HCT116 (cell line): ENCODE measurements around the gene GZMA. TPM values are rescaled to one million over a fixed set of nuclear protein-coding genes. Genes with fewer than 3 reads are reported as not detected.

Experiments used
- ATAC-seq: fragments of 200-7000 bp; cut with Tn5 transposase; 2 replicates; pipeline ENCODE4 v1.9.1; 2020; ENCODE audit warnings: mild to moderate bottlenecking, moderate library complexity
- BruUV-seq: library from RNA; stranded (reverse); fragments of 400-500 nt; replicated peaks from 2 replicates; lab custom pipeline; 2021; lab: Mats Ljungman, UMichigan
- CTCF ChIA-PET: fragments of 300-600 bp; sonication (Branson Sonifier 250); formaldehyde crosslinking; loops from one replicate; lab custom pipeline; 2021; ENCODE audit warnings: antibody characterized with exemption; lab: Charles Lee
- POLR2A ChIA-PET: fragments of 300-600, 350-600 bp; sonication (Branson Sonifier 250); formaldehyde crosslinking; loops from one replicate; lab custom pipeline; 2021; ENCODE audit warnings: antibody characterized with exemption; lab: Charles Lee
- RAD21 ChIA-PET, 2 experiments: fragments of 300-600 bp; sonication (Branson Sonifier 250); formaldehyde crosslinking; loops; one replicate each; lab custom pipeline; 2023; ENCODE audit warnings: low total read pairs in 2 of 2; ENCODE audit not compliant: uncharacterized antibody in 2 of 2, unreplicated experiment in 2 of 2, low non-redundant PET in 1 of 2; lab: Charles Lee
- DNase-seq: peaks from one replicate; pipeline ENCODE4 v3.0.0-alpha.2; 2010; ENCODE audit warnings: low read depth, low spot score
- H2AFZ ChIP-seq: fragments of 200-600 bp; shearing (Covaris generic), sonication (generic); 2 replicates; pipeline ENCODE4 v1.6.1; 2017; ENCODE audit warnings: low read depth, mixed run types, mixed read lengths, antibody characterized with exemption, low read length; ENCODE audit not compliant: poor library complexity, severe bottlenecking
- H3K27ac ChIP-seq: 2 replicates; pipeline ENCODE4 v1.5.1; 2012; ENCODE audit warnings: low read depth, low read length
- H3K27me3 ChIP-seq: fragments of 200-600 bp; sonication (generic); 2 replicates; pipeline ENCODE4 v1.6.1; 2016; ENCODE audit warnings: mixed run types, low read length, mixed read lengths; ENCODE audit not compliant: insufficient read depth
- H3K36me3 ChIP-seq, 2 experiments: fragments of 200-500 bp in 1 of 2; fragments of 200-600 bp in 1 of 2; sonication (Bioruptor generic) in 1 of 2; sonication (generic) in 1 of 2; 2 replicates each; pipeline versions ENCODE4 v1.5.1 to v1.6.1; 2014 to 2016; ENCODE audit warnings: low read length in 2 of 2, inconsistent platforms in 1 of 2, mixed read lengths in 1 of 2, mixed run types in 1 of 2; ENCODE audit not compliant: insufficient read depth in 2 of 2, control insufficient read depth in 1 of 2
- H3K4me1 ChIP-seq, 2 experiments: fragments of 200-600 bp in 1 of 2; sonication (generic) in 1 of 2; 2 replicates each; pipeline versions ENCODE4 v1.5.1 to v1.6.1; 2012 to 2017; ENCODE audit warnings: low read length in 2 of 2, inconsistent platforms in 1 of 2, mild to moderate bottlenecking in 1 of 2, mixed read lengths in 1 of 2, mixed run types in 1 of 2, moderate library complexity in 1 of 2; ENCODE audit not compliant: insufficient read depth in 2 of 2, control insufficient read depth in 1 of 2
- H3K4me2 ChIP-seq: fragments of 200-600 bp; sonication (generic); 2 replicates; pipeline ENCODE4 v1.6.1; 2017; ENCODE audit warnings: mixed run types, low read length, mixed read lengths
- H3K4me3 ChIP-seq, 2 experiments: fragments of 200-600 bp in 1 of 2; sonication (generic) in 1 of 2; replicated peaks in 1 of 2; 2 replicates each; pipeline ENCODE4 v1.5.1; 2011 to 2016; ENCODE audit warnings: low read length in 2 of 2, control low read depth in 1 of 2, low read depth in 1 of 2, mild to moderate bottlenecking in 1 of 2, mixed read lengths in 1 of 2, mixed run types in 1 of 2
- H3K79me2 ChIP-seq: fragments of 200-600 bp; sonication (generic); 2 replicates; pipeline ENCODE4 v1.6.1; 2017; ENCODE audit warnings: mild to moderate bottlenecking, mixed run types, low read length, moderate library complexity, mixed read lengths; ENCODE audit not compliant: insufficient read depth
- H3K9ac ChIP-seq: fragments of 200-600 bp; sonication (generic); 2 replicates; pipeline ENCODE4 v1.6.1; 2016; ENCODE audit warnings: low read length, mixed read lengths
- H3K9me2 ChIP-seq: fragments of 200-600 bp; sonication (generic), shearing (Covaris generic); 2 replicates; pipeline ENCODE4 v1.6.1; 2017; ENCODE audit warnings: mixed run types, mild to moderate bottlenecking, moderate library complexity; ENCODE audit not compliant: insufficient read depth
- H3K9me3 ChIP-seq, 2 experiments: fragments of 200-500 bp in 1 of 2; fragments of 200-600 bp in 1 of 2; sonication (Bioruptor generic) in 1 of 2; sonication (generic) in 1 of 2; 2 replicates each; pipeline ENCODE4 v1.6.1; 2014 to 2017; ENCODE audit warnings: low read length in 2 of 2, mixed read lengths in 2 of 2, inconsistent platforms in 1 of 2, low read depth in 1 of 2, mild to moderate bottlenecking in 1 of 2, mixed run types in 1 of 2, moderate library complexity in 1 of 2; ENCODE audit not compliant: control insufficient read depth in 1 of 2, insufficient read depth in 1 of 2
- H4K20me1 ChIP-seq: fragments of 200-600 bp; sonication (generic), shearing (Covaris generic); 2 replicates; pipeline ENCODE4 v1.6.1; 2017; ENCODE audit warnings: mixed run types, mild to moderate bottlenecking, moderate library complexity; ENCODE audit not compliant: insufficient read depth
- CBX3 ChIP-seq: IDR thresholded peaks from 2 replicates; pipeline ENCODE4 v1.6.1; 2012; ENCODE audit warnings: low read depth
- CEBPB ChIP-seq: IDR thresholded peaks from 2 replicates; pipeline ENCODE4 v1.6.1; 2012; ENCODE audit warnings: low read depth
- JUND ChIP-seq: IDR thresholded peaks from 2 replicates; pipeline ENCODE4 v1.6.1; 2012
- POLR2AphosphoS5 ChIP-seq: IDR thresholded peaks from 2 replicates; pipeline ENCODE4 v1.6.1; 2011; ENCODE audit warnings: mild to moderate bottlenecking, low read depth, low read length, moderate library complexity
- RAD21 ChIP-seq: IDR thresholded peaks from 2 replicates; pipeline ENCODE4 v1.6.1; 2012; ENCODE audit warnings: low read depth, mild to moderate bottlenecking
- REST ChIP-seq: IDR thresholded peaks from 2 replicates; pipeline ENCODE4 v1.6.1; 2012; ENCODE audit warnings: low read depth
- SIN3A ChIP-seq: IDR thresholded peaks from 2 replicates; pipeline ENCODE4 v1.6.1; 2012; ENCODE audit warnings: low read depth
- SP1 ChIP-seq: IDR thresholded peaks from 2 replicates; pipeline ENCODE4 v1.6.1; 2012; ENCODE audit warnings: low read depth
- YY1 ChIP-seq: IDR thresholded peaks from 2 replicates; pipeline ENCODE4 v1.6.1; 2011; ENCODE audit warnings: low read length, low read depth, moderate library complexity, mild to moderate bottlenecking; ENCODE audit not compliant: insufficient replicate concordance; ENCODE audit errors: extremely low read depth
- intact Hi-C: fragments of 100-400 bp; cut with micrococcal nuclease; formaldehyde crosslinking; loops from 2 replicates; pipeline ENCODE4 v1.10.0; 2022
- total RNA-seq: library from RNA; stranded (reverse); gene quantifications from one replicate; pipeline ENCODE4 v1.2.1, GENCODE V29; 2021; ENCODE audit not compliant: unreplicated experiment
- TF ChIP-seq, protein P1 (sequence below), 3 experiments: fragments of 200-600 bp in 1 of 3; sonication (generic) in 1 of 3; IDR thresholded peaks in 2 of 3; conservative IDR thresholded peaks in 1 of 3; 2 replicates each; pipeline ENCODE4 v1.5.1; 2012 to 2017; ENCODE audit warnings: low read depth in 2 of 3, low read length in 2 of 3, antibody characterized with exemption in 1 of 3, borderline replicate concordance in 1 of 3, control low read depth in 1 of 3, mild to moderate bottlenecking in 1 of 3, mixed read lengths in 1 of 3, mixed run types in 1 of 3, moderate library complexity in 1 of 3; ENCODE audit not compliant: insufficient read depth in 1 of 3

The GZMA gene
- total RNA-seq, 1 experiment from 2014 or later = not detected

DNA sequence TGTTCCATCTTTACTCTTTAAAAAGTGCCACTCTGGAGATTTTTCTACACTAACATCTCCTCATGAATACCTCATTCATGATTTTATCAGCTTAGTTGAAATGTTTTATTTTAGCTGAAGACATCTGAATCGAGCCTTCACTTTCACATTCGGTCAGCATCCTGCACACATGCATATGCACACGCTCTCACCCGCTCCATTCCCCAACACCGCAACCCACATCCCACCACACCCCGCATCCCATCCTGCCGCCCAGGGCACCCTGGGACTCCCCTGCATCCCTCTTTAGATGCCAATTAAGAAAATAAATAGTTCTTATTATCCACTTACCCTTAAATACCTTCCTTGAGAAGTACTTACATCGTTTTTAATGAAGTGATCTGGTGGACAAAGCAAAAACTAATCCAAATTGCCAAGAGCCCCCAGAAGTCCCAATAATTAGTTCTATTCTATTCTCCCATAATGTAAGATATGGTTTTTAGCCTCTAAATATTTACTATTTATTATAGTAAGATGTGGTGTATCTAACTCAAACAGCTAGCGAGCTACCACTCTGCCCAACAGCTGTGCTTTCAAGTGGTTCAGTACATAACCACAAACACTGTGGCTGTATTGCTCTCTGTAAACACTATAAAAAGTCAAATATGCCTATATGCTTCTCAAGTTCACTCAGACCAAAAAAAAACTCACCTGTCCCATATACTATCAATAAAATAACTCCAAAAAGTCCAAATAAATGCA, 40.2 kb upstream of the GZMA start:
- no peaks in the 10 kb centered on the region for H3K9me3 ChIP-seq
- H3K27me3 ChIP-seq = peaks cover 46% of the 10 kb centered on the region
- H3K79me2 ChIP-seq = no peaks in the 10 kb centered on the region
- H2AFZ ChIP-seq = no peak overlapping the region
- no peak for TF ChIP-seq RAD21
- TF ChIP-seq, protein P1, sequence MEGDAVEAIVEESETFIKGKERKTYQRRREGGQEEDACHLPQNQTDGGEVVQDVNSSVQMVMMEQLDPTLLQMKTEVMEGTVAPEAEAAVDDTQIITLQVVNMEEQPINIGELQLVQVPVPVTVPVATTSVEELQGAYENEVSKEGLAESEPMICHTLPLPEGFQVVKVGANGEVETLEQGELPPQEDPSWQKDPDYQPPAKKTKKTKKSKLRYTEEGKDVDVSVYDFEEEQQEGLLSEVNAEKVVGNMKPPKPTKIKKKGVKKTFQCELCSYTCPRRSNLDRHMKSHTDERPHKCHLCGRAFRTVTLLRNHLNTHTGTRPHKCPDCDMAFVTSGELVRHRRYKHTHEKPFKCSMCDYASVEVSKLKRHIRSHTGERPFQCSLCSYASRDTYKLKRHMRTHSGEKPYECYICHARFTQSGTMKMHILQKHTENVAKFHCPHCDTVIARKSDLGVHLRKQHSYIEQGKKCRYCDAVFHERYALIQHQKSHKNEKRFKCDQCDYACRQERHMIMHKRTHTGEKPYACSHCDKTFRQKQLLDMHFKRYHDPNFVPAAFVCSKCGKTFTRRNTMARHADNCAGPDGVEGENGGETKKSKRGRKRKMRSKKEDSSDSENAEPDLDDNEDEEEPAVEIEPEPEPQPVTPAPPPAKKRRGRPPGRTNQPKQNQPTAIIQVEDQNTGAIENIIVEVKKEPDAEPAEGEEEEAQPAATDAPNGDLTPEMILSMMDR (IDR thresholded peaks at IDR 0.05 in 2 of 3, conservative IDR thresholded peaks at IDR 0.05 in 1 of 3; ENCODE audit: borderline replicate concordance in 1 of 3, insufficient read depth in 1 of 3, low read depth in 2 of 3, low read length in 2 of 3) = no peak
- TF ChIP-seq SIN3A = no peak
- H3K36me3 ChIP-seq = no peaks in the 10 kb centered on the region
- no peak overlapping the region for H3K9ac ChIP-seq
- H4K20me1 ChIP-seq = no peaks in the 10 kb centered on the region
- H3K4me2 ChIP-seq = no peak overlapping the region
- no peaks in the 10 kb centered on the region for H3K4me1 ChIP-seq
- H3K27ac ChIP-seq = no peak overlapping the region
- RAD21 ChIA-PET = no interaction called here
- POLR2A ChIA-PET = no interaction called here
- intact Hi-C loops = no loop called here
- H3K4me3 ChIP-seq = no peak overlapping the region
- CTCF ChIA-PET = no interaction called here
- no peaks in the 10 kb centered on the region for H3K9me2 ChIP-seq
- no peak for DNase-seq
- ATAC-seq = no peak
- no TSS peak for BruUV-seq

GRCh38 chr5:55063220-55063863, 39.1 kb upstream of the GZMA start:
- Histone ChIP-seq H3K27me3 (peaks cover 38% of the 10 kb centered on the region), H3K9ac (no peak overlapping the region), H3K36me3 (no peaks in the 10 kb centered on the region), H2AFZ (no peak overlapping the region), H4K20me1 (no peaks in the 10 kb centered on the region), H3K9me3 (no peaks in the 10 kb centered on the region), H3K27ac (no peak overlapping the region), H3K4me3 (no peak overlapping the region), H3K79me2 (no peaks in the 10 kb centered on the region), H3K4me2 (no peak overlapping the region), H3K9me2 (no peaks in the 10 kb centered on the region), H3K4me1 (no peaks in the 10 kb centered on the region)
- ChIA-PET POLR2A (no interaction called here), RAD21 (no interaction called here), CTCF (no interaction called here)
- intact Hi-C loops = no loop called here
- no TSS peak for BruUV-seq
- DNase-seq = no peak
- no peak for ATAC-seq
- TF ChIP-seq POLR2AphosphoS5 (no peak), REST (no peak), CBX3 (no peak), JUND (no peak), RAD21 (no peak), CEBPB (no peak), SP1 (no peak), YY1 (no peak)
- TF ChIP-seq, protein P1 (IDR thresholded peaks at IDR 0.05 in 2 of 3, conservative IDR thresholded peaks at IDR 0.05 in 1 of 3; ENCODE audit: borderline replicate concordance in 1 of 3, insufficient read depth in 1 of 3, low read depth in 2 of 3, low read length in 2 of 3) = no peak
